ENCODE data around the gene CUEDC2.

The CUEDC2 gene

DNA sequence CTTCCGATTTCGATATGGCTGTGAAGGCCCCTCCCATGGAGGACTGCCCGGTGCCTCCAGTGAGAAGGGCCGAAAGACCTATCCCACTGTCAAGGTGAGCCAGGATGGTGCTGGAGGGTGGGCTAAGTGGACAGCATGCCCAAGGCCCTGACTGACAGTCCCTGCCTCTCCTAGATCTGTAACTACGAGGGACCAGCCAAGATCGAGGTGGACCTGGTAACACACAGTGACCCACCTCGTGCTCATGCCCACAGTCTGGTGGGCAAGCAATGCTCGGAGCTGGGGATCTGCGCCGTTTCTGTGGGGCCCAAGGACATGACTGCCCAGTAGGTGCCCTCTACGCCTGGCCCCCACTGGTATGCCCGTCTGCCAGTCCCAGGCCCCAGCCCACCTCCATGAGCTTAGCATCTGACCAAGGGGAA is 35.6 kb downstream of the CUEDC2 start:
- DNase-seq (ENCODE audit: low read depth) = no peak

DNA sequence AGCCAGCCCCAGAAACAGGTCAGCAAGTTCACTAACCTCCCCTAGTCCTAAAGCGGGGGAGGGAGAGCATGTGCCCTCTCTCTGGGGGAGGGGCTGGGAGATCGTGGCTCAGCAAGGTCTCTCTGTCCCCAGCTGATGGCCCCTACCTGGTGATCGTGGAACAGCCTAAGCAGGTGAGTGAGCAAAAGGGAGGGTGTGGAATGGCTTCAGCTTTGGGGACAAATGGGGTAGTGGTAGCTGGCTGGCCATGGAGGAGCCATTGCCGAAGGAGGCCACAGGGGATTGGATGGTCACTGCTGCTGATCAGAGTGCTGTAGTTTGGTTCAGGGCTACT is 36.1 kb downstream of the CUEDC2 start:
- no peak for DNase-seq (ENCODE audit: low read depth)

DNA sequence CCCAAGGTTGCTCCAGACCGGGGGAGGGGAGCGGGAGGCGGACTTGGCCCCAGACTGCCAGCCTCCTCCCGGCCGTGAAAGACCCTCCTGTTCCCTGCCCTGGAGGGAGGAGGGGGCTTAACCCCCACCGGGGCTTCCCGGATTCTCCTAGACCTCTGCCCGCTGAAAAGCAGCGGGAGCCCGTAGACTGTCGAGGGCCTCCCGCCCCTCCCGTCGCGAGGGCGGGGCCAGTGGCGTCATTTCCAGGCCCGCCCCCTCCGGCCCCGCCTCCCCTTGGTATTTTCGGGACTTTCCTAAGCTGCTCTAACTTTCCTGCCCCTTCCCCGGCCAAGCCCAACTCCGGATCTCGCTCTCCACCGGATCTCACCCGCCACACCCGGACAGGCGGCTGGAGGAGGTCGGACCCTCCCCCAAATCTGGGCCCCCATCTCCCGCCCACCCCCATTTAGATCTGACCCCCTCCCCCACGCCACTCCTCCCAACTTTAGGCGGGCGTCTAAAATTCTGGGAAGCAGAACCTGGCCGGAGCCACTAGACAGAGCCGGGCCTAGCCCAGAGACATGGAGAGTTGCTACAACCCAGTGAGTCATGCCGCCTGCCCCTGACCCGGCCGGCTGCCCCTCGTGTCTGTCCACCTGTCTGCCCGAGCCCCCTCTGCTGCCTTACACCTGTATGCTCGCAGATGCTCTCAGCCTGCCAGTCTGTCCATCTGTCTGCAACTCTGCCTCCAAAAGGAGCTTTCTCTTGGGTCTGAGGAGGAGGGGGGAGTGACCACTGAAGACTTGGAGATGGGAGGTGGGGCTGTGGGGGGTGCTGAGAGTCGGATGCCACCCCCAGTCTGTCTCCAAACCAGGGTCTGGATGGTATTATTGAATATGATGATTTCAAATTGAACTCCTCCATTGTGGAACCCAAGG is 36.7 kb downstream of the CUEDC2 start, which contains the start of gene NFKB2:
TSS of gene NFKB2 (plus strand) at position 306 of the 917 bp plus-strand sequence. CDS start at position 561, 255 bp downstream.
- DNase-seq (ENCODE audit: low read depth) = peak; percentile 77

DNA sequence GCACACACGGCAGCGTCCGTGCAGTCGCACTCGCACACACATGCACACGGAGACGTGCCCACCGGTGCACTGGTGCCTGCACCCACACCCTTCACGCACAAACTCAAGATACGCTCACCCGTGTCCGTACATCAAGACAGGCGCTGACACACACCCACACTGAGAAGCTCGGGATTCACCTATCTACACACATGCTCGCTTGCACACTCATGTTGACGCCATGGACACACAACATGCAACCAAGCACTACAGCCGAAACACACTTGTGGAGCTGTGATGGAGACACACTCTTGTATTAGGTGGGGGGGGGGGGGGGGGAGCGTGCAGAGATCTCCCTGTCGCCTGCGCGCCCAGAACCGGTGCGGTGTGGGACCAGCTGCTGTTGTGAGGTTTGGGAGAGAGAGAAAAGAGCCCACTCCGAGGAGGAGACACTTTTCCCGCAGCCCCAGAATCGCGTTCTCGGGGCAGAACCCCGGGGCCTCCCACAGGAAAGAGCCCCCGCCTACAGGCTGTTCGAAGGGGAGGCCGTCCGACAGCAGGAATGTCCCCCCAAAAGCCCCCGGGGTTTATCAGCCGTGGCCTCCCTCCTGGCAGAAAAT is 37.5 kb downstream of the CUEDC2 start:
- DNase-seq (ENCODE audit: low read depth) = no peak

DNA sequence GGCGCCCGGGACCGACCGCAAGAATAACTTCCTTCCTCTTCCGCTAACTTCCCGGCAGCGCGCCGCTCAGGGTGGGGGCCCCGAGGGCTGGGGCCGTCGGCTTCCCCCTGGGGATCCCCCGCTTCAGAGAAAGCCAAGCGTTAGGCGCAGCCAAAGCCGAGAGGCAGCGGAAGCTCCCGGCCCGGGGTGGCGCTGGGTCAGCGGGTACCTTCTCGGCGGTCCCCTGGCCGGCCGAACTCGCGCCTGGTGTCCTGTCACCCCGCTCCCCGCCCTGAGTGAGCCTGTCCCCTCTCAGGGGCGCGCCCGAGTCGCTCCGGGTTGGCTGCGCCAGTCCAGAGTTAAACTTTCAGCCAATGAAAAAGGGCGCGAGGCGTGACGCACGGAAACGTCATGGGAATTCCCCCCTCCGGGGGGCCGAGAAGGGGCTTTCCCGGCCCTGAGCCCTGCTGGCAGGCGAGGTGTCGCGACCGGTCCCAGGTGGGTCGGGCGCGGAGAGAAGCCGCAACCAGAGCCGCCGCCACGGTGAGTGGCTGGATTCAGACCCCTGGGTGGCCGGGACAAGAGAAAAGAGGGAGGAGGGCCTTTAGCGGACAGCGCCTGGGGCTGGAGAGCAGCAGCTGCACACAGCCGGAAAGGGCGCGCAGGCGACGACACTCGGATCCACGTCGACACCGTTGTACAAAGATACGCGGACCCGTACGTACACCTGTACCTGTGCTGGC is 38.1 kb downstream of the CUEDC2 start:
- DNase-seq (ENCODE audit: low read depth) = peak; percentile 78

DNA sequence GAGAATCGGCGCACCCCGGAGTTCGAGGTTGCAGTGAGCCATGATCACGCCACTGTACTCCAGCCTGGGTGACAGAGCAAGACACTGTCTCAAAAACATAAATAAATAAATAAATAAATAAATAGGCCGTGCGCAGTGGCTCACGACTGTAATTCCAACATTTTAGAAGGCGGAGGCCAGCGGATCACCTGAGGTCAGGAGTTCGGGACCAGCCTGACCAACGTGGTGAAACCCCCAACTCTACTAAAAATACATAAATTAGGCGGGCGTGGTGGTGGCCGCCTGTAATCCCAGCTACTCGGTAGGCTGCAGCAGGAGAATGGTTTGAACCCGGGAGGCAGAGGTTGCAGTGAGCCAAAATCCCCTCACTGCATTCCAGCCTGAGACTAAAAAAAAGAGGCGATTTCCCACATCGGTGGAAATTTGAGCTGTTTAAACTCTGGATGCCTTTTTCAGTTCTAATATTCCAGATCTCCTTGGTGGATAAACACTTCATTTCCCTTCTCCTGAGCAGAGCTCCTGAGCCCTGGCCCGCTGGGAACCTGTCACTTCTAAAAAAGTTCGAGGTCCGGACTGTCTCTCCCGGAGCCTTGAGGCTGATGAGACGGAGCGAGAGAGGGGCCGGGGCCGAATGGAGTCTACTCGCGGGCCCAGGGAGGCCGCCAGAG is 38.8 kb downstream of the CUEDC2 start:
- no peak for DNase-seq (ENCODE audit: low read depth)

DNA sequence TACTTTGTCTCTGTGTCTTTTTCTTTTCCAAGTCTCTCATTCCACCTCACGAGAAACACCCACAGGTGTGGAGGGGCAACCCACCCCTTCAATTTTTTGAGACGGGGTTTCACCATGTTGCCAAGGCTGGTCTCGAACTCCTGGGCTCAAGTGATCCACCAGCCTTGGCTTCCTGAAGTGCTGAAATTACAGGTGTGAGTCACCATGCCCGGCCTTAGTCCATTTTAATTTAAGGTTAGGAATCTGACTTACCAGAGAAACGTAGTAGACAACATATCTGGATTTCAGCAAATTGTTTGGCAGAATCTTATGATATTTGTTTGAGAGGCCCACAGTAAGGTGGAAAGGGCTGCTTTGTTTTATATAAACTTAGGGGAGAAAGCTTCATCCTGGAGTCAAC is 40.1 kb downstream of the CUEDC2 start:
- no peak for DNase-seq (ENCODE audit: low read depth)

DNA sequence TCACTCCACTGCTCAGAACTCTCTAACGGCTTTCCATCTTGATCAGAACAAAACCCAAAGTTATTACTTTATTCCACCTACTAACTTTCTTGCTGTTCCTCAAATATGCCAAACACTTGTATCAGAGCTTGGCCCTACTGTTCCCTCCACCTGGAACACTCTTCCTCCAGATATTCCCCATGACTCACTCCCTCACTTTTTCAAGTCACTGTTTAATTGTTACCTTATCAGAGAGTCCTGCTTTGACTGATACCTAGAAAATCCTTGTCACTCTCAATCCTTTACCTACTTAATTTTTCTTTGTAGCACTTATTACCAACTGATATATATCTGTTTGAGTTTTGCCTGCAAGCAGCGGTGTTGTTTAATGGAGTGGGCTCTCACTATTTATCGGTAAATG is 42.5 kb downstream of the CUEDC2 start:
- no peak for DNase-seq (ENCODE audit: low read depth)

DNA sequence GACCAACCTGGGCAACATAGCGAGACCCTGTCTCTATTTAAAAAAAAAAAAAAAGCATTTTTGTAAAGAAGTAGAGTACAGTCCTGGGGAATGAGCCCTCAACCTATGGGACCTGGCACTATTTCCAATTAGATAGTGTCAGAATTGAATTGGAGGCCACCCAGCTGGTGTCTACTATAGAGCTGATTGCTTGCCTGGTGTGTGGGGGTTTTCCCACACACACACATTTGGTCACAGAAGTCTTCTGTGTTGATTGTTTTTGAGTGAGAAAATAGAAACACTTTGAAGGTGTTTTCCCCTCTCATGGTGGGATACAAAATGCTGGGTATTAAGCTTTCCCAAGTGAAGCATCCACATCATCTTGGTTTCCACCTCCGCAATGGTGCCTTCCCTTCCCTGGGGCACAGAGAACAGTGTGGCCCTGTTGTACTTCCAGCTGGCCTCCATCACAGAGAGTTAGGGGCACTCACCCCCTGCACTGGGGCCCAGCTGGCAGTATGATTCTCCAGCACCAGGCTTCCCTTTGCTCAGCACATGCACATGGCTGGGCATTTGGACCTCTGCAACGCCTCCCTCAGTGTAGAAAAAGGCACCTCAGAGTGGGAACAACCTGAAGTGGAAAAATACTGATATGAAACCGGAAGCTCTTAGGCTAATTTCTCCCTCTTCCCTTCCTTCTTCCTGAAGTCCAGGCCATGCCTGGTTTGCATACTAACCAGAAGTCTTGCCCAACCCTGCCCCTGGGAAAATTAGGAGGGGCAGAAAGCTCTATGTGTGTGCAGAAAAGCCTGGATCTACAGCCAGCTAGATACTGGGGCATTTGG is 47.6 kb downstream of the CUEDC2 start:
- DNase-seq (ENCODE audit: low read depth) = no peak

DNA sequence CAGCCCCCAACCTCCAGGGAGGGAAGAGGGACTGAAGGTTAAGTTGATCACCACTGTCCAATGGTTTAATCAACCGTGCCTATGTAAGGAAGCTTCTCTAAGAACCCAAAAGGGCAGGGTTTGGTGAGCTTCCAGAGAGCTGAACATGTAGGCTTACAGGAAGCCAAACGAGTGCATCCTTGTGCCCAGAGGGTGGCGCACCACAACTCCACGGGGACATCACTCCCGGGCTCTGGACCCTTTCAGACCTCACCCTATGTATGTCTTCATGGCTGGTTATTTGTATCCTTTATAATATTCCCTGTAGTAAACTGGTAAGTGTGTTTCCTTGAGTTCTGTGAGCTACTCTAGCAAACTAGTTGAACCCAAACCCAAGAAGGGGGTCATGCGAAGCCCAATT is 48.3 kb downstream of the CUEDC2 start:
- DNase-seq (ENCODE audit: low read depth) = no peak

DNA sequence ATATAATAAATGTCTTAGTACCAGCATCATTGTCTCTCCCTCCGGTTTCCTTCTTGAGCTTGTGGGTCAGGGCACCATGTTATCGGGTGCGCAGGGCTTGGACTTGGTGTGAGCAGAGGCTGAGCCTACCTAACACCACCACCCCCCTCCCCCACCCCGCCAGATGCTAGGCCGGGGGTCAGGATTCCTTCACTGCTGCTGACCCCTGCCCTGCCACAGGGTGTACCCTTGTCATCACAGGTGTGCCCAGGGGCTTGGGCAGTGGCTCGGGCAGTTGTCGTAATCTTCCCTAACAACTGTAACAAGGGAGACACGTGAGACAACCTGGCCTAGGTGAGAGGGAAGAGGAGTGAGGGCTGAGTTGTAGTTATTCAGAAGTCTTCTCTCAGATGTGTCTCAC is 49.5 kb downstream of the CUEDC2 start:
- no peak for DNase-seq (ENCODE audit: low read depth)

DNA sequence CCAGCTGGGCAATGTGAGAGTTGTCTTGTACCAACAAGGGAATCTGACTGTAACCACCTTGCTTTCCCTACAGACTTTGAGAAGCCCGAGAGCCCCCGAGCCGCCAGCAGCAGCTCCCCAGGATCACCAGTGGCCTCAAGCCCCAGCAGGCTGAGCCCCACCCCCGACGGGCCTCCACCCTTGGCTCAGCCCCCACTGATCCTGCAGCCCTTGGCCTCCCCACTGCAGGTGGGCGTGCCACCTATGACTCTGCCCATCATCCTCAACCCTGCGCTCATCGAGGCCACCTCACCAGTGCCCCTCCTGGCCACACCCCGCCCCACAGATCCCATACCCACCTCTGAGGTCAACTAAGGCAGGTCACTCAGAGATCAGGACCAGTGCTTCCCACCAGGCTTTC is 50.4 kb downstream of the CUEDC2 start:
- DNase-seq (ENCODE audit: low read depth) = no peak

DNA sequence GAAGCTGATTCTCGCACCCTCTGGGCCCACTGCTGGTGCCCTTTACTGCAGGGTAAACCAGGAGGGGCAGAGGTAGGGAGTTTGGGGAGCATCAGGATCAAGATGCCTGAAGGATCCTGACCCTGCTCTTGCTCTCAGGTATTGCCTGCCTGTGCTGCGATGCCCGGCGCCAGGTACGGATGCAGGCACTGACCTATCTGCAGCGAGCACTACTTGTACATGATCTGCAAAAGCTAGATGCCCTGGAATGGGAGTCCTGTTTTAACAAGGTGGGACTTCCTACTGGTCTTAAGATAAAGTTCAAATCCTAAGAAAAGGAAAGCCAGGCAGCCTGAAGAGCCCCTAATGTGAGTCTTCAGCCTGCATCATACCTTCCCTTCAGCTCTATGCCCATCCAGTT is 53.0 kb downstream of the CUEDC2 start:
- DNase-seq (ENCODE audit: low read depth) = no peak

DNA sequence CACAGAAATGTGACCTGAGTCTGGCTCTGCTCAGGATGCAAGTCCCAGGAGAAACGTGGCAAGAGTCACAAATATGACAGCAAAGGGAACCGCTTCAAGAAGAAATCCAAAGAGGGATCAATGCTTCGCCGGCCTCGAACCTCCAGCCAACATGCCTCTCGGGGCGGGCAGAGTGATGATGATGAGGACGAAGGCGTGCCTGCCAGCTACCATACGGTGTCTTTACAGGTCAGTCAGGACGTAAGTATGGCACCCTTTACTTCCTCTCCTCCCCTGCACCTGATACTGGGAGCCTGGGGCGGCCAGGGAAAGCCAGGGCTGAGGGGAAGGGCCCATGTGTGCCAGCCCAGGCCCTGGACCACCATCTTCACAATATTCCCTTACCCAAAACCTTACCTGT is 55.5 kb downstream of the CUEDC2 start:
- no peak for DNase-seq (ENCODE audit: low read depth)

DNA sequence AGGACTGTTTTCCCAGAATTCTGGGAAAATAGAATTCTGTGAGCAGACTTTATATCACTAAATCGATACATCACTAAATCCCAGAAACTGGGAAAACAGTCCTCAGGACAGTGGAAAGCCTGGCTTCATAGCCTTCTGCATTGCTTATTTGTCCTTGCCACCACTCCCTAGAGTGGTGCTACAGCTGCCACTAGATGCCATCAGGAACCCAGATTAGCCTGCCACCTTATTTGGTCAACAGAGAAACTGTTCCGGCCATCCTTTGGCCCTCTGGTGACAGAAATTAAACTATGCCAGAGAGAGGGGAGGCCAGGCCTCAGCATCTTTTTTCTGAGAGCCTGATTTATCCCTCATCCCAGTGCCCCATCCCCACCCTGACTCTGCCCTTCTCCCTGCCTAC is 56.5 kb downstream of the CUEDC2 start:
- DNase-seq (ENCODE audit: low read depth) = no peak

DNA sequence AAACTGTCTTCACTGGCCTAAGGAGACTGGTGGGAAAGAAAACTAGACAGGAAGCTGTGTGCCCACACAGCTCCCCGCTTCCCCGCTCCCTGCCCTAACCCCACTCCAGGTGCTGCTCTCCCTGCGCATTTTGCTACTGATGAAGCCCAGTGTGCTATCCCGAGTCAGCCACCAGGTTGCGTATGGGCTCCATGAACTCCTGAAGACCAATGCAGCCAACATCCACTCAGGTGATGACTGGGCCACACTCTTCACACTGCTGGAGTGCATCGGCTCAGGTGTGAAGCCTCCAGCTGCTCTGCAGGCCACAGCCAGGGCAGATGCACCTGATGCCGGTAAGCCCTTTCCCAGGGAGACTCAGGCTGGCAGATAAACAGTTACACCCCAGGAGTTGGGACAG is 57.1 kb downstream of the CUEDC2 start:
- DNase-seq (ENCODE audit: low read depth) = no peak

Measured in CMK (cell line).